Measurements from ENCODE around the gene TRIM50.
"Not testable (repeated sequence)": the region's sequence is repeated elsewhere in the genome, so short reads cannot be mapped to it uniquely, and the experiment has no call there.

Gene TRIM50

GRCh38 chr7:73314271-73314670, 13.6 kb downstream of the TRIM50 start:
- no peak for DNase-seq (ENCODE audit: low read depth in 2 of 2)

GRCh38 chr7:73313521-73313906, 14.4 kb downstream of the TRIM50 start:
- DNase-seq (ENCODE audit: low read depth in 2 of 2) = no peak

GRCh38 chr7:73312831-73313520, 14.9 kb downstream of the TRIM50 start:
- DNase-seq (ENCODE audit: low read depth in 2 of 2) = no peak

- not testable (repeated sequence) for DNase-seq (ENCODE audit: low read depth in 2 of 2)
Measured at GRCh38 chr7:73311421-73311820, 16.5 kb downstream of the TRIM50 start.

GRCh38 chr7:73308665-73309214, 19.1 kb downstream of the TRIM50 start, which contains the start of gene NSUN5:
Gene NSUN5, minus strand, starts transcription at chr7:73308826. Its CDS starts 36 bp downstream, at chr7:73308790.
- peak; percentile 72 to 78 for DNase-seq (ENCODE audit: low read depth in 2 of 2)

- no peak for DNase-seq (ENCODE audit: low read depth in 2 of 2)
Measured at GRCh38 chr7:73308074-73308664, 19.7 kb downstream of the TRIM50 start.

- no peak for DNase-seq (ENCODE audit: low read depth in 2 of 2)
Measured at GRCh38 chr7:73307436-73307835, 20.4 kb downstream of the TRIM50 start.

GRCh38 chr7:73304612-73305387, 23.1 kb downstream of the TRIM50 start:
- not testable (repeated sequence) for DNase-seq (ENCODE audit: low read depth in 2 of 2)

GRCh38 chr7:73304071-73304470, 23.8 kb downstream of the TRIM50 start:
- no peak for DNase-seq (ENCODE audit: low read depth in 2 of 2)

- no peak for DNase-seq (ENCODE audit: low read depth in 2 of 2)
Measured at GRCh38 chr7:73303546-73303945, 24.3 kb downstream of the TRIM50 start.

- not testable (repeated sequence) for DNase-seq (ENCODE audit: low read depth in 2 of 2)
Measured at GRCh38 chr7:73302846-73303245, 25.0 kb downstream of the TRIM50 start.

GRCh38 chr7:73301108-73301507, 26.8 kb downstream of the TRIM50 start:
- not testable (repeated sequence) for DNase-seq (ENCODE audit: low read depth in 2 of 2)

GRCh38 chr7:73299812-73300211, 28.1 kb downstream of the TRIM50 start:
- DNase-seq (ENCODE audit: low read depth in 2 of 2) = not testable (repeated sequence)

GRCh38 chr7:73297706-73298105, 30.2 kb downstream of the TRIM50 start:
- not testable (repeated sequence) for DNase-seq (ENCODE audit: low read depth in 2 of 2)

- not testable (repeated sequence) for DNase-seq (ENCODE audit: low read depth in 2 of 2)
Measured at GRCh38 chr7:73297235-73297634, 30.6 kb downstream of the TRIM50 start.

GRCh38 chr7:73277210-73277609, 50.7 kb downstream of the TRIM50 start:
- DNase-seq (ENCODE audit: low read depth in 2 of 2) = not testable (repeated sequence)

GRCh38 chr7:73267813-73268212, 60.1 kb downstream of the TRIM50 start:
- DNase-seq (ENCODE audit: low read depth in 2 of 2) = not testable (repeated sequence)

GRCh38 chr7:73266719-73267368, 61.0 kb downstream of the TRIM50 start:
- DNase-seq (ENCODE audit: low read depth in 2 of 2) = not testable (repeated sequence)
